T47D (cell line): ENCODE measurements around the gene DCP2.

Source experiments
- DNase-seq, 2 experiments: peaks; one replicate each; pipeline versions ENCODE4 v3.0.0 to v3.0.0-alpha.2; 2011 to 2012; ENCODE audit warnings: low read depth in 1 of 2, low spot score in 1 of 2
- JUND ChIP-seq: IDR thresholded peaks from 2 replicates; pipeline ENCODE4 v1.6.1; 2012; ENCODE audit warnings: low read depth
- in situ Hi-C: cut with HindIII; loops from 2 replicates; pipeline ENCODE4 v1.10.0; 2016; ENCODE audit warnings: low sequenced_read_pairs, low pct_unique_long_range_greater_than_20kb

The DCP2 gene

DNA sequence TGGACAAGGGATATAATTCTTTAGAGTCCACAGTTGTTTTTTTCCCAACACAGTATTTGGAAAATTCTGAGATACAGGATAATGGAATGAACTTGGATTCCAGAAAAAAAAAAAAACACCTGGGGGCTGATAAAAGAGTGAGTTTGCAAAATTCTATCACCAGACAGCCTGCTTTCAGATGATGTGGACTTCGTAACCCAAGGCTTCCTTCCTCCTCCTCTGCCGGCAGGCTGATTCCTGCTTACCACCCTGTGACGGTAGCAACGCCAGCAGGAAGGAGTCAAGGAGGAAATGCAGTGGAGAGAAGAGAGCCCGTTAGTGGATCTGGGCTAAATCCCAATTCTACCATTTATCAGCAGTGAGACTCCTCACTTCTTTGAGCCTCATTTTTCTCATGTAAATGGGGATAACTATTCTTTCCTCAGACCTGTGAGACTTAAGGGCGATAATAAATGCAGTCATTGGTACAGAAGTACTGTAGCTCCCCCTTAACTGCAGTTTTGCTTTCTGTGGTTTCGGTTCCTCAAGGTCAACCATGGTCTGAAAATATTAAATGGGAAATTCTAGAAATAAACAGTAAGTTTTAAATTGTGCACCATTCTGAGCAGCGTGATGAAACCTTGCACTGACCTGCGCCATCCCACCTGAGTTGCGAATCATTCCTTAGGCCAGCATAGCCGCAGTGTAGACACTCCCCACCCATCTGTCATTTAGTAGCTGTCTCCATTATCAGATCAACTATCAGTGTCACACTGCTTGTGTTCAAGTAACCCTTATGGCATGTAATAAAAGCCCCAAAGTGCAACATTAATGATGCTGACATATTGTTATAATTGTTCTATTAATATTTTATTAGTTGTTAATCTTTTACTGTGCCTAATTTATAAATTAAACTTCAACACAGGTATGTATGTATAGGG, 71.4 kb downstream of the DCP2 start:
- in situ Hi-C loops, result no loop called here
- no peak for DNase-seq

DNA sequence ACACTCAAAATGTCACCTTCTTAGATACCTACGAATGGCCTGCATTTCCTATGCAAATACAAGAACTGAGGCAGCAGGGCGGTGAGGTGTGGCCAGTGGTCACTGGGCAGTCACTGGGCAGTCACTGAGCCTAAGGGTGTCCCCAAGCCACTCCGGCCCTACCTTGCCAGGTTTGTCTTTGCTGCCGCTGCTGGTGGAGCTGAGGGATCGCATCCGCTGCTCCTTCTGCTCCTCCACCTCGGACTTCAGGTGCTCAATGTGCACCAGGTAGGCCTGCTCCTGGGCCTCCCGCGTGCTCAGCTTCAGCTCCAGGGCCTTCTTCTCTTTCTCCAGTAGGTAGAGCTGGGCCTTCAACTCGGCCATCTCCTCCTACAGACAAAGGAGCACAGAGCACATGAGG, 72.3 kb downstream of the DCP2 start:
- no peak for TF ChIP-seq JUND
- no peak for DNase-seq
- in situ Hi-C loops, result no loop called here

More for the DNA sequence above, 71.4 kb downstream of the DCP2 start:
- TF ChIP-seq JUND, result no peak

DNA sequence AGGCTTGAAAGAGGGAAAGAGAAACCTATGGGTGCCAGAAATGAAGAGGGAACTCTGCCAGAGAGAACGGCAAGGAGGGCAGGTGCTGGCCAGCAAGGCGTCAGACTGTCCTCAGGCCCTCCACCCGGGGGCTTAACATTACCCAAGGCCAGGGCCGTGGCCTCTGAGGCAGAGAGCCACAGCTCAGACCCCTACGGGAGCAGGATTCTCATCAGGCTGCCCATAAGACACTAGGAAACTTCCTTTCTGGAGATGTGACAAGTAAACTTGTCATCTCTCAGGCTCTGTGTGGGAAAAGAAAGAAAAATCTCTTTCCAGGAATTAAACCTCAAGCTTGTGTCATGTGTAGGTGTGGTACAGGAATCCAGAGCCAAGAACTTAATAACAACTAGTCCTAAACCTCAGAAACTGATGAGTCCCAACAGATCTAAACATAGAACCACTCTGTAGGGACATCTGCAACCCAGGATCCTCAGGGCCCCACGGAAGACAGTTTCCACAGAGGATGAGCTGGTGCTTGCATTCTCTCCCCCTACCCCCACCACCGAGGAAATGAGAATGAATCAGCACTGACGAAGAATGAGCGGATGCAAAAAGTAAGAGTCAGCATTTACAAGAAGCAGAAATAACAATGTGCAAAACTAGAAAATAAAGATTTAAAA, 74.3 kb downstream of the DCP2 start:
- no peak for TF ChIP-seq JUND
- in situ Hi-C loops, result no loop called here
- no peak for DNase-seq

GRCh38 chr5:113052041-113052795, 75.6 kb downstream of the DCP2 start:
- TF ChIP-seq JUND, result no peak
- DNase-seq, result no peak

GRCh38 chr5:113053511-113053995, 77.0 kb downstream of the DCP2 start:
- no peak for DNase-seq
- in situ Hi-C loops, result no loop called here

More at GRCh38 chr5:113052041-113052795, 75.6 kb downstream of the DCP2 start:
- in situ Hi-C loops, result no loop called here

GRCh38 chr5:113054899-113055298, 78.3 kb downstream of the DCP2 start:
- TF ChIP-seq JUND, result no peak
- in situ Hi-C loops, result no loop called here

More at GRCh38 chr5:113053511-113053995, 77.0 kb downstream of the DCP2 start:
- TF ChIP-seq JUND, result no peak

DNA sequence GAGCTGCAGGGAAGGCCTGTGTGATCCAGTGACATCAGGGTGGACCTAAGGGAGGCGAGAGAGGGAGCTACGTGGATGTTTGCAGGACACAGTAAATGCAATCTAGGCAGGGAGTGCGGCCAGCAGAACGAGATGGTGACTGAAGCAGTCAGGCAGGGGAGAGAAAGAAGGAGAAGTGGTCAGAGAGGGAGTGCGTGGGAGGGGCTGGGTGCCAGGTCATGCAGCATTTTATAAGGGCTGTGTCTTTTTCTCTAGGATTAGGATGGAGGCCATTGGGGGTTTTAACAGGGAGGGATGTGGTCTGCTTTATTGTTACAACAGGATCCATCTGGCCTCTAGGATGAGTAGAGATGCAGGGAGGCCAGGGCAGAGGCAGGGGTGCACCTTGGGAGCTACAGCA, 80.4 kb downstream of the DCP2 start:
- in situ Hi-C loops, result no loop called here
- no peak for DNase-seq
- no peak for TF ChIP-seq JUND

More at GRCh38 chr5:113054899-113055298, 78.3 kb downstream of the DCP2 start:
- no peak for DNase-seq

DNA sequence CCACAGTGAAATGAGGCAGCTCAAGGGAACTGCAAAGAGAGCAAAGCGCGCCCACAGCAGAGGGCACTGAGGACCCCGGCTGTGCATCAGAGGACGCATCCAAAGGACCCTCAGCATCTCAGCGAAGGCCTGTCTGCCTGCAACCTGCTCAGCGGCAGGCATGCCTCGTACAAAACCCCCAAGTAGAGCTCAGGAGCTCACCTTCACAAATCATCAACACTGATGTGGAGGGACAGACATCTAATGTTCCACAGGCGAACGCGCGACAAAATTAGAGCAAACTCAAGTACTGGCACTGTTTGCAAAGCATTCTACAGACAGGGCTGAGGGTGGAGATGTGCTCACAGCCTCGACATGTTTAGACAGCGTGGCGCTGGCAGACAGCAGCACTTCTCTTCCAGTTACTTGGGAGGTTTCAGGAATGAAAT, 81.0 kb downstream of the DCP2 start:
- in situ Hi-C loops, result no loop called here
- no peak for DNase-seq
- no peak for TF ChIP-seq JUND

GRCh38 chr5:113058269-113058668, 81.7 kb downstream of the DCP2 start:
- in situ Hi-C loops, result no loop called here
- no peak for DNase-seq
- TF ChIP-seq JUND, result no peak

GRCh38 chr5:113058706-113059226, 82.2 kb downstream of the DCP2 start:
- in situ Hi-C loops, result no loop called here
- DNase-seq, result no peak
- TF ChIP-seq JUND, result no peak

- no peak for DNase-seq
- in situ Hi-C loops, result no loop called here
These were observed 82.8 kb downstream of the DCP2 start for GRCh38 chr5:113059232-113060040.

GRCh38 chr5:113060408-113061025, 83.9 kb downstream of the DCP2 start:
- no peak for TF ChIP-seq JUND
- in situ Hi-C loops, result no loop called here
- DNase-seq, result no peak

More at GRCh38 chr5:113059232-113060040, 82.8 kb downstream of the DCP2 start:
- no peak for TF ChIP-seq JUND
